Activated T-cell treated with anti-CD3 and anti-CD28 coated beads, Interleukin-2, amount 50 U/mL, for 72 hours (primary cell): ENCODE data around the gene BTBD18. TPM values are rescaled to one million over a fixed set of nuclear protein-coding genes. Genes with fewer than 3 reads are reported as not detected.
"Not testable (repeated sequence)": the region's sequence is repeated elsewhere in the genome, so short reads cannot be mapped to it uniquely, and the experiment has no call there.

ENCODE experiments used
- ATAC-seq, 2 donors: fragments of 150-1000 bp; cut with Tn5 transposase; replicated peaks in 1 of 2; 2 replicates each; pipeline ENCODE4 v1.10.0; 2021; ENCODE audit warnings: moderate library complexity in 2 of 2, mild to moderate bottlenecking in 1 of 2
- DNase-seq, 2 donors: peaks; one replicate each; pipeline ENCODE4 v3.0.0; 2021 to 2022; ENCODE audit warnings: mixed read lengths in 1 of 2
- H3K27ac Mint-ChIP-seq: one replicate; pipeline ENCODE4 v1.8.0; 2022; ENCODE audit warnings: mild to moderate bottlenecking, moderate library complexity, mixed read lengths
- H3K27me3 Mint-ChIP-seq: one replicate; pipeline ENCODE4 v1.8.0; 2022; ENCODE audit warnings: low read depth, mixed read lengths
- H3K36me3 Mint-ChIP-seq, 2 donors: one replicate each; pipeline ENCODE4 v1.8.0; 2022; ENCODE audit warnings: mixed read lengths in 2 of 2, mild to moderate bottlenecking in 1 of 2; ENCODE audit not compliant: insufficient read depth in 2 of 2
- H3K4me1 Mint-ChIP-seq: one replicate; pipeline ENCODE4 v1.8.0; 2022; ENCODE audit warnings: low read depth, mixed read lengths
- H3K4me3 Mint-ChIP-seq, 2 donors: one replicate each; pipeline ENCODE4 v1.8.0; 2022; ENCODE audit warnings: mild to moderate bottlenecking in 2 of 2, mixed read lengths in 2 of 2, moderate library complexity in 2 of 2
- H3K9me3 Mint-ChIP-seq, 2 donors: one replicate each; pipeline ENCODE4 v1.8.0; 2022; ENCODE audit warnings: mixed read lengths in 2 of 2
- total RNA-seq, 2 donors: library from RNA; stranded (reverse); gene quantifications; one replicate each; pipeline ENCODE4 v1.2.3, GENCODE V29; 2022

The BTBD18 gene
- total RNA-seq, 2 donors from 2014 or later: not detected

DNA sequence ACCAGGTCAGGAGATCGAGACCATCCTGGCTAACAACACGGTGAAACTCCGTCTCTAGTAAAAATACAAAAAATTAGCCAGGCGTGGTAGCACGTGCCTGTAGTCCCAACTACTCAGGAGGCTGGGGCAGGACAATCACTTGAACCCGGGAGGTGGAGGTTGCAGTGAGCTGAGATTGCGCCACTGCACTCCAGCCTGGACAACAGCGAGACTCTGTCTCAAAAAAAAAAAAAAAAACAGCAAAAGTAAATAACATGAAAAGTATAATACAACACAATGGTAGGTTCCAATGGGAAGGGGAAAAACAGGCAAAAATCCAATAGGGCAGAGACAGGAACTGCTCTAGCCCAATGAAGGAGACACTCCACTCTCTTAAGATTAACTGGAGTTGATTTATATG lies 46.2 kb downstream of the BTBD18 start:
- H3K4me3 Mint-ChIP-seq, H3K36me3 Mint-ChIP-seq, DNase-seq, ATAC-seq, H3K9me3 Mint-ChIP-seq, H3K27me3 Mint-ChIP-seq: not testable (repeated sequence)
- Mint-ChIP-seq H3K27ac (peak overlapping the region; percentile 81), H3K4me1 (peaks cover 27% of the 10 kb centered on the region)

DNA sequence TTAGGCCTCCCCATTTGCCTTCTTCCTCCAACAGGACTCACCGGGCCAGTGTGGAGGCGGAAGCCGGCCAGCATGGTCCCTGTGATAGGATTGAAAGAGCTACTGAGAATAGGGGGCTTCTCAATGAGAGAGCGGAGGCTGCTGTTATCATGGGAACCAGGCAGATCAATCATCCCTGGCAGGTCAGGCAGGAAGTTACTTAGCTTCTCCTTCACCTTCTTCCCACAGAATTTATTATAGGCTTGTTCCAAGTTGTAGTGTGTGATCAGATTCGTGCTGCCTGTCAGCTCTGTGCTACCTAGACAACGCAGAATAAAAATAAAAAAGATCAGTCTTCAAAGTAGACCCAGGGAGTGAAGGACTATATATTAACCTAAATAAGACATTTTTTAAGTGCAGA lies 46.7 kb downstream of the BTBD18 start:
- peak overlapping the region; percentile 54 for H3K27ac Mint-ChIP-seq
- peaks cover 2 to 5% of the 10 kb centered on the region in 2 donors for H3K36me3 Mint-ChIP-seq
- no peak for ATAC-seq
- peaks cover 22% of the 10 kb centered on the region for H3K4me1 Mint-ChIP-seq
- DNase-seq: no peak
- H3K9me3 Mint-ChIP-seq: no peaks in the 10 kb centered on the region
- H3K4me3 Mint-ChIP-seq: no peak overlapping the region
- no peaks in the 10 kb centered on the region for H3K27me3 Mint-ChIP-seq

DNA sequence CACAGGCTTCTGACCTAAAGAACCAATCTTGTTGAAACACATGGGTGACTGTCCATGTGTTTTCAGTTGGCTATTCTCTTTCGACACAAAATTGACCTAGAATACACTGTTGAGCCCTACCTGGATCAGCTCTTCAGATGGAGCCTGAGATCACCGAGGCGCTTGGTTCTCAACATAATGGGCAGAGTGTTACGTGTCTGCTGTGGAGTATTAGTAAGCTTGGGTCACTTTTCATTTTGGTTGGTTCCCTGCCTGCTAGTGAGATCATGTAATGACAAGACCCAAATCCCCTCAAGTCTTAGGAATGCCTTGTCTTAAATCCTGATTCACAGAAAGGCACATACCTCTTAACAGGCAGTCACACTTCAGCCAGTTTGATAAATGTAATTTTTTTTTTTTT lies 48.3 kb downstream of the BTBD18 start:
- H3K27me3 Mint-ChIP-seq: no peaks in the 10 kb centered on the region
- H3K36me3 Mint-ChIP-seq: peaks cover 4 to 11% of the 10 kb centered on the region in 2 donors
- no peak for ATAC-seq
- H3K27ac Mint-ChIP-seq: peak overlapping the region; percentile 48
- H3K9me3 Mint-ChIP-seq: no peaks in the 10 kb centered on the region
- peaks cover 9% of the 10 kb centered on the region for H3K4me1 Mint-ChIP-seq
- H3K4me3 Mint-ChIP-seq: no peak overlapping the region
- DNase-seq: no peak

DNA sequence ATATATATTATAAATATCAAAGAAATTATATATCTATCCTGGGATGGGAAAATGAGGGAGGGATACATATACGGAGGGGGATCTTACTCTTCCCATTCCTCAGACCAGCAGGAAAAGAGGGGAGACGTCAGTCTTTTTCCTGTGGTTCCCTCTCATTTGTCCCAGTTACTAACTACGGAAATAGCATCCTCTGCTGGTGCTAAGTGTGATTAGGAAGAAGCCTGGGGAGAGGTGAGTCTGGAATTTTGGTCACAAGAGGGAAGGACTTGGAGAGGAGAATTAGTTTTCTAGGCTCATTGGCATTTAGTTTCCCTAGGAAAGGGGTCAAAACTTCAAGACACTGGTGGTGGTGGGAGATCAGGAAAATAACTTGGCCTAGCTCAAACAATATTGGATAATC lies 51.2 kb downstream of the BTBD18 start:
- H3K27ac Mint-ChIP-seq: no peak overlapping the region
- H3K4me1 Mint-ChIP-seq: no peaks in the 10 kb centered on the region
- no peak for DNase-seq
- H3K36me3 Mint-ChIP-seq: peaks cover 9 to 18% of the 10 kb centered on the region in 2 donors
- no peak for ATAC-seq
- no peaks in the 10 kb centered on the region for H3K9me3 Mint-ChIP-seq
- no peak overlapping the region for H3K4me3 Mint-ChIP-seq
- H3K27me3 Mint-ChIP-seq: no peaks in the 10 kb centered on the region

DNA sequence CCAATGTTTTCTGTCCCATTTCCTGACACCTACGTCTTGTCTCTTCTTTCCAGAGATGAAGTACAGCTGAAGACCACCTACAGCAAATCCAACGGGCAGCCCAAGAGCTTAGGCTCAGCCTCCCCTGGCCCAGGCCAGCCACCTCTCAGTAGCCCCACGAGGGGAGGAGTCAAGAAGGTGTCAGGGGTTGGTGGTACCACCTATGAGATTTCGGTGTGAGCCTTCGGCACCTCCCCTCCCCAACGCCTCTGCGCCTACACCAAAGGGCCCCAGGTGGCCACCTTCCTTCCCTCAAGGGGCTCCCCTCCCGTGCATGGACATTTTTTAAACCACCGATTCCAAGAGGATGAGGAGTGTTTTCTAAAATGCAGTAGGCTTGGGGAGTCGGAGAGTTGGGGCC lies 51.8 kb downstream of the BTBD18 start:
- Mint-ChIP-seq H3K27me3 (no peaks in the 10 kb centered on the region), H3K36me3 (peaks cover 9 to 16% of the 10 kb centered on the region in 2 donors), H3K4me1 (no peaks in the 10 kb centered on the region), H3K27ac (peak overlapping the region; percentile 33), H3K4me3 (no peak overlapping the region), H3K9me3 (no peaks in the 10 kb centered on the region)
- DNase-seq (no peak), ATAC-seq (no peak)

DNA sequence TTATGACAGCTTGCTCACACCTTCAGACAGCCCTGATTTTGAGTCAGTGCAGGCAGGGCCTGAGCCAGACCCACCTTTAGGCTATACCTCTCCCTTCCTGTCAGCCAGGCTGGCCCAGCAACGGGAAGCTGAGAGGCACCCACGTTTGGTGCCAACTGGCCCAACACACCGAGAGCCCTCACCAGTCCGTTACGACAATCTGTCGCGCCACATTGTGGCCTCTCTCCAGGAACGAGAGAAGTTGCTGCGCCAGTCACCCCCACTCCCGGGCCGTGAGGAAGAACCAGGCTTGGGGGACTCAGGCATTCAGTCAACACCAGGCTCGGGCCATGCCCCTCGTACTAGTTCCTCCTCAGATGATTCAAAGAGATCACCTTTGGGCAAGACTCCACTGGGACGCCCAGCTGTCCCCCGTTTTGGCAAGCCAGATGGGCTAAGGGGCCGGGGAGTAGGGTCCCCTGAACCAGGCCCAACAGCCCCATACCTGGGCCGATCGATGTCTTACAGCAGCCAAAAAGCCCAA lies 52.7 kb downstream of the BTBD18 start:
- no peak for ATAC-seq

More for the DNA sequence above, 52.7 kb downstream of the BTBD18 start:
- no peak overlapping the region for H3K4me3 Mint-ChIP-seq
- peaks cover 9 to 15% of the 10 kb centered on the region in 2 donors for H3K36me3 Mint-ChIP-seq
- H3K27ac Mint-ChIP-seq: no peak overlapping the region
- H3K9me3 Mint-ChIP-seq: no peaks in the 10 kb centered on the region
- no peaks in the 10 kb centered on the region for H3K27me3 Mint-ChIP-seq
- no peak for DNase-seq
- no peaks in the 10 kb centered on the region for H3K4me1 Mint-ChIP-seq

Other genes with a start within 250 kb of the BTBD18 start
- gene SLC43A1, start 236.1 kb downstream of the BTBD18 start, total RNA-seq: 10 to 100 TPM; 43.6 to 53.9 TPM
- gene TIMM10, start 221.1 kb downstream of the BTBD18 start, total RNA-seq: 100 to 1,000 TPM; 106 to 107 TPM
- gene SMTNL1, start 214.2 kb downstream of the BTBD18 start, total RNA-seq: not detected
- gene UBE2L6, start 184.1 kb downstream of the BTBD18 start, total RNA-seq: 100 to 1,000 TPM; 144 to 180 TPM
- not detected for gene SERPING1, start 154.1 kb downstream of the BTBD18 start, total RNA-seq
- gene YPEL4, start 101.9 kb downstream of the BTBD18 start, total RNA-seq: 1 to 10 TPM; 1.1 to 1.3 TPM
- 10 to 100 TPM; 15.1 to 16.1 TPM for gene CLP1, start 94.1 kb downstream of the BTBD18 start, total RNA-seq
- gene ZDHHC5, start 83.7 kb downstream of the BTBD18 start, total RNA-seq: 10 to 100 TPM; 62.8 to 62.9 TPM
- gene MED19, start 39.6 kb downstream of the BTBD18 start, total RNA-seq: 10 to 100 TPM; 19.8 to 20.0 TPM
- gene TMX2, start 39.2 kb downstream of the BTBD18 start, total RNA-seq: 10 to 100 TPM; 54.2 to 69.8 TPM
- 100 to 1,000 TPM; 147 to 162 TPM for gene SELENOH, start 10.3 kb downstream of the BTBD18 start, total RNA-seq
- gene CTNND1, start 10.0 kb upstream of the BTBD18 start, total RNA-seq: 10 to 100 TPM in 1 of 2 donors, 1 to 10 TPM in 1; 6.3 to 10.6 TPM